ENCODE data around the gene SGK1.

The SGK1 gene

DNA sequence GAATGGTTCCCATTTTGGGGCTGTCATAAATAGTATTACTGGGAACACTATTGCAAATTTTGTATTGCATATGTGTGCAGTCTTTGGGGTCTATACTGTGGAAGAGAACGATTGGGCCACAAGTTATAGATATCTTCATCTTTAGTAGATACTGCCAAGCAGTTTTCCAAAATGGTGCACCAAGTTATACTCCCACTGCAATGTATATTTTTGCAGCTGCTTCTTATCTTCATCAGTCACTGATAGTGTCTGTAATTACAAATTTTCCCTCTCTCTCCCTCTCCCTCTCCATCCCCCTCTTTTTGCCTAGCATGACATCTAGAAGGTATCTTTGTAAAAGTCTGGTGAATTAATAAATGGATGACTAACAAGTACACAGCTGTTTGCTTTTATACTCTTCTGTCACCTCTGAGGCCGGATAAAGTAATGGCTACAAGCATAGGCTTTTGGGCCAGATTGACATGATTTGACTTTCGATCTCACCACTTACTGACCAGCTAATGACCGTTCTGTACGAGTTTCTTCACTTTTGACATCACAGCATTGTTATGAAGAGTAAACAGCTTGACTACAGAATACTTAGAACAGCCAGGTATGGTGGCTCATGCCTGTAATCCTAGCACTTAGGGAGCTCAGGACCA, 152.2 kb downstream of the SGK1 start:
- no peak for DNase-seq

GRCh38 chr6:134164300-134164699, 153.6 kb downstream of the SGK1 start:
- DNase-seq, result no peak

DNA sequence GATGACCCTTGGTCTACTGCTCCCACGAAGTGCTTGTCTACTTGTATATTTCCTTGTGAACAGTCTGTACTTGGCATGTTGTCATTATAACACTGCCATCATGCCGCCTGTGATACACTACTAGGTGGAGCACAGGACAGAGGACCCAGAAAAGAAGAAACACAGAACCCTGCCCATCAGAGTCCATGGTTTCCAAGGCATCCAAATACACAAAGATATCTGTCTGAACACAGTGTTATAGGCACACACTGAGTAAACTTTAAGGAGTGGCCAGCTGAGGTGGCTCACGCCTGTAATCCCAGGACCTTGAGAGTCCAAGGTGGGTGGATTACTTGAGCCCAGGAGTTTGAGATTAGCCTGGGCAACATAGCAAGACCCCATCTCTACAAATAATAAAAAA, 155.0 kb downstream of the SGK1 start:
- no peak for DNase-seq

GRCh38 chr6:134161041-134161440, 156.9 kb downstream of the SGK1 start:
- no peak for DNase-seq

DNA sequence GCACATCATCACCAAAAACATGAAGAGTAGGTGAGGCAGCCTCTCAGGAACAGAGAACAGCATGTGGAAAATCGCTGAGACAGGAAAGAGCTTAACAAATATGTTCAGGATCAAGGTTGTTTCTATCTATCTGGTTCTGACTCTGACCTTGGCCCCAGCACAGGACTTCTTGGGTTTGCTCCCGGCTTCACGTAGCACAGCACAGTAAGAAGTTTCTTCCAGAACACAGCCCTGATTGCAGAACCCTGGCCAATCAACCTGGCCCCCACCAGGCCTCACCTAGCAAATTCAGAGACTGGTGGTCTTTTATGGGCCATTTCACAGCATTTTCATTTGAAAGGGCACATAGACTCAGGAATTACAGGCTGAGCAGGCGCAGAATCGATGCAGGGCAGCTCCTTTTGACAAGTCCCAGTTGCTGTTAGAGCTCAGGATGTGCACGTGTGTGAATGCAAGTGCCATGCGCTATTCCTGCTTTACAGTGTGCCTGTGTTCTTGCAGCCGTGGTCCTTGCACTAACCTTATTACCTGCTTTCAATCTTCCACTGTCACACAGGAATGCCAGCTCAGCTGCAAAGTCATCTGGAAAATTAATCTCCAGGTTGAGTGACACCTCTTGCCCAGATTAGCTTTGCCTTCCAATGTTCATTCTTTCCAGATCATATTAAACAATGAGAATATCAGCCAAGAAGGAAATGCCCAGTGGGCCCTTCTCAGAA, 165.0 kb downstream of the SGK1 start:
- DNase-seq, result no peak

DNA sequence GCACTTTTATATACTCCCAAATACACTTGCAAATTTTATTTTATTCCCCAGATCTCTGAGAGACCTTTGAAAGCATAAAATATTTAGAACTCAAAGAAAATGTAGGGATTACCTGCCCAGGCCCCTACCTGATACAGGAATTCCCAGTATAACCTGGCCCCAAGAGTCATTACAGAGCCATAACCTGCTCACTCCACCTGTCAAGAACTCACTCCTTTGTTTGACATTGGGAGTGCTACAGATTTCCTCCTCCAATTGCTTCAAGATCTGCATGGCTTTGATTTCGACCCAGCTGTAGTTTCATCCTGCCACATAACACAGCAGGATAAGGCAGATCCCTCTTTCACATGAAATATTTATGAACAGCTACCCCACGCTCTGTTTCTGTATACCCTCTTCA, 169.3 kb downstream of the SGK1 start:
- DNase-seq, result no peak

DNA sequence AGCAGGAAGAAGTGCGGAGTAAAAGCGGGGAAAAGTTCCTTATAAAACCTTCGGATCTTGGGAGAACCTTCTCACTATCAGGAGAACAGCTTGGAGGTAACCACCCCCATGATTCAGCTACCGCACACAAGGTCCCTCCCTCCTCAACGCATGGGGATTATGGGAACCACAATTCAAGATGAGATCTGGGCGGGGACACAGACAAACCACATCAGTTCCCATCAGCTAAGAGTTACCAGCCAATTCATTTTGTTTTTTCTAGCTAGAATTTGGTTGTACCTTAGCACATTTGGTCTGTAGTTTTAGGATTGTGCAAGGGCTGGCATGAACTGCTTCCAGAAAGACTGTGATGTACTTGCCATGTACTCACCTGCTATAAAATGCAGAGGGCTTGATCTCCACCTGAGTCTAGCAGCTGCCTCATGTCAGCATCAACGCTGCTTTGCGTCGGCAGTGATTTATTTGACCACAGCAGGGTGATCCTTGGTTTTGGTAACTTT, 170.8 kb downstream of the SGK1 start:
- DNase-seq, result no peak

GRCh38 chr6:134146268-134147033, 171.5 kb downstream of the SGK1 start:
- DNase-seq, result no peak

DNA sequence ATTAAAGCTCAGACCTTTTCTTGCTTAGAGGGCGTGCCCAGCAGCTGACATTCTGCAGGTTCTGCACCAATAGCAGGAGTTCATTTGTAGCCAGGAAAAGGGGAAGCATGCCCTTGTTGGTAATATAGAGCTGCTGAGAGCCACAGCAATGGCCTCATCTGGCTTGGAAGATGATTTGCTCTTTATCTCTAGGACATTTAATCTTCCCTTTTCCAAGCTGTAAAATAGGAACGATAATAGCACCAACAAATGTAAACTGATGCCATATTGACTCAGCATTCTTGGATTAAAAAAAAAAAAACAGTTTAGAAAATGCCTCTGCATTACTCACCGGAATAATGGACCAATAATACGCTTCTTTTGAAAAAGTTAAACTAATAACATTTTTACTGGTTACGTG, 172.1 kb downstream of the SGK1 start:
- DNase-seq, result no peak

DNA sequence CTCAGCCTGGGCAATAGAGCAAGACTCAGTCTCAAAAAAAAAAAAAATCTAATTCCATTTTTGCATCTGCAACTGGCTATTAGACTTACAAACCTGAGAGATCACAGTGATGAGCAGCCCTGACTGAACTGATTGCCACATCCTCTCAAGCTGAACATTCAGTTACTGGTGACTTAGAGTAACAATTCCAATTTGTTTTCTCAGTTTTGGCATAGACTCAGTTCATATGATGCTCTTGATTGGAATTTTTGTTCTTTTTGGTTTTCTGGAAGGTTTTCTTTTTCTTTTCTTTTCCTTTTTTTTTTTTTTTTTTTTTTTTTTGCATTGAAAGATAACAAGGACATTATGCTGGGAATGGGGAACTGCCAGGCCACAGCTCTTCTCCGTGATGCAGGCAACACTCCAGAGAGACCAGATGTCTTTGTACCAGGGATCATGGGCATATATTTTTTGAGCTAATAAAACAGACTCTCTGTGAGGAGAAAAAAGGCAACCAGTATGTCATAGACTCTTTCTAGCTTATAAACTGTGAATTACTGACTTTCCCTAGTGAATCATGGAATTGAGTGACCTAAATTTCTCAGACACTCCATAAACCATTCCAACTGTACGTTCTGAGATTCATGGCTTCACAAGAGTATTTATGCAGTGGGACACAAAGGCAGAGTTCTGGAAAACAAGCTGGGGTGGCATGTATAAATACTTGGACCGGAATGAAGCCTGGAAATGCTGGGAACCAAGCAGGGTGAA, 179.5 kb downstream of the SGK1 start:
- no peak for DNase-seq

DNA sequence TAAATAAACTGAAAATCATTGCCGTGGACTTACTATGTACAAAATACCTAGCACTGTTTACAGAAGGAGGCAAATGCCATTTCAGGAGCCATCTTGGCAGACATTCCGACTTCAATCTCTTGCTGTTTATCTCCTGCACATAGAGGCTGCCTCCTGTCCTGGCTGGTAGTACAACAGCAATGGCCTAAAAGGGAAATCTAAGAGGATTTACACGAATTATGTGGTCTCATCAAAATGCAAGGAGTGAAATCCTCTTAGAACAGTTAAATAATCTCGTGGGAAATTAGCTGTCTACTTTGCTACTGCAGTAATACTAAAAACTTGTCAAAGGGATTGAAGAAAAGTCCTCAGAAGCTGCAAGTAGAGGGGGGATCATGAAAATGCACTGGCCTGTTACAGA, 183.3 kb downstream of the SGK1 start:
- DNase-seq, result no peak

DNA sequence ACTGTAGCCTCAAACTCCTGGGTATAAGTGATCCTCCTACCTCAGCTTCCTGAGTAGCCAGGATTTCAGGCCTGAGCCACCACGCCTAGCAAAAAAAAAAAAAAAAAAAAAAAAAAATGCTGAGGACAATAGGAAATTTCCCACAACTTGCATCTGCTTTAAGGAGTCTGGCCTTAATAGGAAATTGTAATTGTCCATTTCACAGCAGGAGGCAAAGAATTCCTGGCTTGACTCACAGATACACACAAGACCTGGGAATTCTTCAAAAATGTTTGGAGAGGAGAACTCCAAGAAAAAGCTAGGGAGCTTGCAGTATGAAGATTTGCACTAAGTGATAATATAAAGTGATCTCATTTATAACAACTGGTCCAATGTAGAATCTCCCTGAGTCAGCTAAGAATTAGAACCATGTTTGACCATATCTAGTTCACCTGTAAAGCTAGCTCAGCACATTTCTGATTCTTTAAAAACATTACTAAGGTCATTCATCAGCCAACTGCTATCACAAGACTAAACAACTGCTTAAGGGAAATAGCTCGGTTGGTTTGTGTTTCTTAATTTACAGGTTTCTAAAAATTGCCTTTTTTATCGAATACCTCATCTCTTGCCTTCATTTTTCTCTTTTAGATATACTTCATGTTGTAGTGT, 185.3 kb downstream of the SGK1 start:
- no peak for DNase-seq

DNA sequence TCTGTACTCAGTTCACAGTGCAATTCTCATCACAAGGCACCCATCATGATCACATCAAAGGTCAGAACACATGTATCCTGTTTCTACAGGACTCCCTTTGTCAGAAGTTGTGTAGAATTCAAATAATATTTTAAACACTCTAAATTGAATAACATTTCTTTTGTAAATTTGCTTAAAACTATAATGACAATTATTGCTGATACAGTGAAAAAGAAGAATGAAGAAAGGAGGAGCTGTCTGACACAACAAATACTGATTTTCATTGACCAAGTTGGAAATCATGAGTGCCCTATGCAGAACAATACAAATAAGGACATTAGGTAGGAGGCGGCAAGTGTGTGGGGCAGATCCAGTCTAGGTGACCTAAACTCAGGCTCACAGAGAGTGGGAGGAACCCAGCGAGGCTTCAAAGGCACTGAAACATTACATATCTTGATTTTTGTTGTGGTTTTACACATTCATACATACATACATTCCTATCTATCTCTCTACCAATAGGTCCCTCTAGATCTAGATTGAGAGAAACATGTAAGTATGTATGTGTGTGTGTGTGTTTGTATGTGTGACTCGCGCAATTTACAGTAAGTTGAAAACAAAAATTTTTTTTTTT, 186.3 kb downstream of the SGK1 start:
- DNase-seq, result no peak

DNA sequence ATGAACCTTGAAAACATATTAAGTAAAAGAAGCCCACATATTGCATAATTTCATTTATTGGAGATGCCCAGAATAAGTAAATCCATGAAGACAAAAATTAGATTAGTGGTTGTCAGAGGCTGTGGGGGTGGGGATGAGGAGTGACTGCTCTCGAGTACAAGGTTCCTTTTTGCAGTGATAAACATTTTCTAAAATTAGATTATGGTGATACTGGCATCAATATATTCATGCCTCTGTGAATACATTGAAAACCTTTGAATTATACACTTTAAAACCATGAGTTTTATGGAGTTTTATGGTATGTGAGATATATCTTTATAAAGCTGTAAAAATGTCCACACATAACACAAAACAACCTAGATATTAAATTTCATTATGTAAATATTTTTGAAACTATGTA, 189.8 kb downstream of the SGK1 start:
- no peak for DNase-seq

- peak; percentile 56 for DNase-seq
Measured at GRCh38 chr6:134123666-134124208, 194.2 kb downstream of the SGK1 start.

DNA sequence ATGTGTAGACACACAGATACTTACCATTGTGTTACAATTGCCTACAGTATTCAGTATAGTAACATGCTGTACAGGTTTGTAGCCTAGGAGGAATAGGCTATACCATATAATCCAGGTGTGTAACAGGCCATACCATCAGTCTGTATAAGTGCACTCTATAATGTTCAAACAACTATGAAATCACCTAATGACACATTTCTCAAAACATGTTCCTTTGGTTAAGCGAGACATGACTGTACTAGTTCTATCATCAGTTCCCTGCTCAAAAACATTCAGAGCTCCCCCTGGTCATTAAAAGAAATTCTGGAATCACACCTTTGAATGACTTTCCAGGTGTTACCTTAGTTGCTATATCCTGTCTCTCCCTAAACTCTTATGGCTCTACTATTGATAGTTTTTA, 195.1 kb downstream of the SGK1 start:
- no peak for DNase-seq

DNA sequence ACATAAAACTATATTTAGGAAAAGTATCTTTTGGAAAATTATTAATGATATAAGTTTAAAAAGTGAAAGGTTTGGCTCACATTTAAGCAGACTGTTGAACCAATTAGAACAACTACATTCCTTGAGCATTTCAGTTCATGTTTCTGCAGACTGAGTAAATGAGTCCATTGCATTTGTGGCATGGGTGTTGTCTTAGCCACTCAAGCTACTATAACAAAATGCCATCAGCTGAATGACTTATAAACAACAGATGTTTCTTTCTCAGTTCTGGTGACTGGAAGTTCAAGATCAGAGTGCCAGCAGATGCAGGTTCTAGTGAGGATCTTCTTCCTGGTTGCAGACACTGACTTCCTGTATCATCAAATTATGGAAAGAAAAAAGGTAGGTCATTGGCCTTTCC, 198.4 kb downstream of the SGK1 start:
- no peak for DNase-seq

Measured in CD4-positive, alpha-beta T cell treated with Interleukin-17A for 1 hour (primary cell).